Activated T-cell treated with anti-CD3 and anti-CD28 coated beads for 48 hours (primary cell): Measurements from ENCODE around the gene OAT.

Source experiments
- DNase-seq: peaks from one replicate; pipeline ENCODE4 v3.0.0-alpha.2; 2020; ENCODE audit warnings: low read depth

The OAT gene

DNA sequence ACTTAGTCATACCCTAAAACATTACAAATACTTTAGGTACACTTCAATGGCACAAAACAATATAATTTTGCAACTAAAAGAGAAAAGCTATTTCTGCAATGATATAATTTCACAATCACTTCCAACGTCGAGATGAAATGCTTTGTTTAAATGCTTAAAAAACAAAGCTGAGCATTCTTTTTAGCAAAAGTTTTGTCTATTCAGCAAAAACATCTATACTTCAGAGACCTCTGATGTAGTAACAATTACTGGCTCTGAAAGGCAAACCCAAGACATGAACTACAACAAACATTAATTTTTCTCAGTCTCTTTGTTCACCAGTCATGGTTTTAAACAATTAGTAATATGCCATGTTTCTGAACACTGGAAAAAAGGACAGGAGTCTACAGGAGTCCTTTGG is 16.4 kb downstream of the OAT start:
- DNase-seq = no peak

DNA sequence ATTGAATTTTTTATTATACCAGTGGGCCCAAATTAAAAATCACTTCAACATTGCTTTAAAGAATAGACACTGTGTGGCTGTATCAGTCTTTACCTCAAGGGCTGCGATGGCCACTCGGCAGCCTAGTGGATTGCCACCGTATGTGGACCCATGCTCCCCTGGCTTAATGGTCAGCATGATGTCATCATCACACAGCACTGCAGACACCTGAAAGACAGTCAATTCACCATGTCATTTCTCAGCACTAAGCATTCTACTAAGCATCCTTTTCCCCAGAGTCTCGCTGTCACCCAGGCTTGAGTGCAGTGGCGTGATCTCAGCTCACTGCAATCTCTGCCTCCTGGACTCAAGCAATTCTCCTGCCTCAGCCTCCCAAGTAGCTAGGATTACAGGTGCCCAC is 17.1 kb downstream of the OAT start:
- no peak for DNase-seq

DNA sequence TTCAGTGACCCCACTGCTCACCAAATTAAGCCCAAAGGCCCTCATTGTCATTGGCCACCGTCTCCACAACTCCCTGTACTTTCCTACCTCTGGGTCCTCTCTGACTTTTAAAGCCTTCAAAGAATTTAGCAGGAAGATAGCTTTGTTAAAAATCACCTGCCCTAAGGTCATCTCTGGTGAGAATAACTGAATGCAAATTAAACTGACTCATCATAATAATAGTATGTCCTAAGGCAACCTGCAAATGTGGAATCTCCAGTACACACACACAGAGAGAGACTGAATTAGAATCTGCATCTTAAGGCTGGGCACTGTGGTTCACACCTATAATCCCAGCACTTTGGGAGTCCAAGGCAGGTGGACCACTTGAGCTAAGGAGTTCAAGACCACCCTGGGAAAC is 24.1 kb downstream of the OAT start:
- DNase-seq = no peak

DNA sequence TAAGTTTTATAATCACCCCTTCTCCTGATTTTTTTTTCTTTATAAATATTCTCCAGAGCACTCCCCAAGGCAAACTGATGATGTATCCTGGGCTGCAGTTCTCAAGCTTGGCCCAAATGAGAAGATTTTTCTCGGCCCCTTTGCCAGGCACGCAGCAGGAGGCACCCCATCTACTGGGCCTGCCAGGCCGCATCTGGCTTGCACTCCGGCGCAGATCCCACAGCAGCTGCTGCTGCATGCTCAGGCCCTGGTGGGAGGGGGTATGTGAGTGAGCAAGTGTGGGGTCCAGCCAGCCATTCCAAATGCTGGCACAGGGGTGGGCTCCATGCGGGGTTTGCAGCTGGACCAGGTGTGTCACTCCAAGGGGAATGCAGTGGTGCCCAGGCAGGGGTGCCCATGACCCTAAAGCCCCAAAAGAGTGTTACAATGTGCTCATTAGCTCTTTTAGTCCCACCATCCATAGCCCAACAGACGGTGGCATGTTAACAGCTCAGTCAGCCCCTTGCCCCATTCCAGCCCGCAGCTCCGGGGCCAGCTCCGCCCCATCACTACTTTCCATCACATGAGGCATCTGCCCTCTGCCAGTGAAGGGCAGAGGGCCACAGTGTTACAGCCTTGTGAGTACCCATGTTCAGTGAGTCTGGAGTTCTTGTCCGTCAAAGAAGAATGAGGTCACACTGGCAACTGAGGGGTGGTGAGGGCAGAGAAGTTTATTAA is 25.9 kb downstream of the OAT start:
- DNase-seq = no peak

DNA sequence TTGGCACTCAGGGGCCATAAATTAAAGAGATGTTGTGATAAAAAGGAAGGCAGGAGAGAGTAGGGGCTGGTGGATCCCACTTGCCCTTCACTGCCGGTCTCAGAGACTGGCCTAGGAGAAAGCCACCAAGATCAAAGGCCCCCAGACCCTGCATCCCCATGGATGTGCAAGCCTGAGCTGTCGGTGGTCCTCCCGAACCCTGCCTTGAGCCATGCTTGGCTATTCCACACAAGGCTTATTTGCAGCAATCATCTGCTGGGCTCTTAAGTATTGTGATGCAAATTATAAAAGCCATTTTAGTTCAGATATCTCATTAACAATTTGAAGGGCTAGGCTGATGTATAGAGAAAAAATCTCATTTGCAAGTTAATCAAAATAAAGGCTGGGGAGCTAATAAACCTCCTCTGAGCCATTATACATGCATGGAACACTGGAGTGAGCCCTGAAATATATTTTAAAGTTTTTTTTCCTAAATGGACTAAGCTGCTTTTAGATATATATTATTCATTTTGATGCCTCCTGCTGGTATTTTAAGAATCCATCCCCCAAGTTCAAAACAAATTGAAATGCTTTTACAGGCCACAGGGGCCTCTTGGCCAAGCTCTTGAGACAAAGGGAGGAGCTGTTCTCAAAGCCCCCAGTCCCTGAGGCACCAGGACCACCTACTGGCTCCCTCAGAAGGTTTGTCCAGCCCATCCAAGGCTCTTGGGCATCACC is 28.1 kb downstream of the OAT start:
- DNase-seq = no peak

DNA sequence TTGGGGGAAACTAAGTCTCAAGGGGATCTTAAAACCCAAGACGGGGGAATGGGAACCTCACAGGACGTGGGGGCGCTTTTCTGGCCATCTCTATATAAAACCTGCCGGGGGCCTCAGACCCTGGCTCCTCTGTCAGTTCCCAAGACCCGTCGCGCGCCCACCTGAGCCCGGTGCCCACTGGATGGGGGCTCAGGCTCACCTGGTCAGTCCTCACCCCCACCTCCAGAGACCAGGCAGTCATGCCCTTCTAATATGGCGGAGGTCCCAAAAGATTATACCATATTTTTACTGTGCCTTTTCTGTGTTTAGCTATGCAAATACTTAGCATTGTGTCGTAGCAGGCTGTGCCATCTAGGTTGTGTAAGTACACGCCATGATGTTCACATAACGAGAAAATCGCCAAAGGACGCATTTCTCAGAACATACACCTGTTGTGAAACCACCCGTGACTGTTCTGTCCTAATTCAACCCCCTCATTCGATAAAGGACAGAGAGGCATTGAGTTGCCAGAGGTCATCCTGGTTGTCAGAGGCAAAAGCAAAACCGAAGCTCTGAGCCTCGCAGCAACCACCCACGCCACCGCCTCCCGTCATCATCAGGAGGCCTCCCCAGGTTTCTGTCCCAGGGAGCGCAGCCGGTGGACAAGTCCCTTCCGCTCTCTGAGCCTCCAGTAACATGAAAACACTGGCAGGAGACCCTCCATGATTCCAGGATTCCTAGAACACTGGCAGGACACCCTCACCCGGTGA is 28.9 kb downstream of the OAT start:
- no peak for DNase-seq

DNA sequence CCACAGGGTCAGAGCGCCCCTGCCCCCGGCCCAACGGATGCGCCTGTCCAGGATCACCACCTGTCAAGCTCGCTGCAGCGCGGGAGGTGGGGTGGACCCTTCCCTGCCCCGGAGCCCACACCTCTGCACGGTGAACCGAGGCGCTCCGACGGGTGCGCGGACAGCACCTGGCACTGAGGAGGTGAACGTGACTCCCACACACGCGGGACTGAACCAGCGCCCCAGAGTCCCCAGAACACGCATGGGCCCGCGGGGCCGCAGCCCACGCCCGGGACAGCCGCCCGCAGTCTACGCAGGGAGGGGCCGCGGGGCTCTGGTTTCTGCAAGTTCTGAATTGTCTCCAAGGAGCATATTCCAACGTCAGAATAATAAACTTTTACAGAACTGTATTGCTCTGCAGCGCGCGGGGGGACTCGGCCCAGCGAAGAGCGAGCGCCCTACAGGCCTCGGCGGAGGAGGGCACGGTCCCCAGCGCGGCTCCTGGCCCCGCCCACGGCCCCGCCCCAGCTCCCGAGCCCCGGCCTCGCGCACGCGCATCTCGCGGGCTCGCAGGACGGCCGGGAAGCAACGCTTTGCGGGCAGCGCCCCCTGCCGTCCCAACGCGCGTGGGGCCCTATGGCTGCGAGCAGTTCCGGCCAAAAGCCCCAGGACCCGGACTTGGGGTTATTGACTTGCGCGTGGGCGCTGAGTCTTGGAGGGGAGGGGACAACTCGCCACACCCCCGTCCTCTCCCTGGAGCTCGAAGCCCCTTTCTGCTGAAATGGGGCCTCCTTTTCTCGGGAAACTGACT is 29.7 kb downstream of the OAT start:
- DNase-seq = peak; percentile 96

DNA sequence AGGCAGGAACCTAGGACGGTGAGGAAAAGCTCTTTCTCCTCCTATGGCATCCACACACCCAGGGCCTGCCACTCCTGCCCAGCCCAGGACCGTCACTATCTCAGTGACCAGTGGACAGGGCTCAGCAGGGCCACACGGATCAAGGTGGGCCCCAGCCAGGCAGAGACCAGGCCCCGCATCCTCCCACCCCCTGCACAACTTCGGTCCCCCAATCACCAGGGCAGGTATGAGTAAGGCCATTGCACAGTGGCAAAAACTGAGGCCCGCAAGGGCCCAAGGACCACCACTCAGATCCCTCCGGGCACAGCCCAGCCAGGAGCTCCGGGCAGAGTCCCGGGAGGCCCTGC is 30.3 kb downstream of the OAT start:
- no peak for DNase-seq

DNA sequence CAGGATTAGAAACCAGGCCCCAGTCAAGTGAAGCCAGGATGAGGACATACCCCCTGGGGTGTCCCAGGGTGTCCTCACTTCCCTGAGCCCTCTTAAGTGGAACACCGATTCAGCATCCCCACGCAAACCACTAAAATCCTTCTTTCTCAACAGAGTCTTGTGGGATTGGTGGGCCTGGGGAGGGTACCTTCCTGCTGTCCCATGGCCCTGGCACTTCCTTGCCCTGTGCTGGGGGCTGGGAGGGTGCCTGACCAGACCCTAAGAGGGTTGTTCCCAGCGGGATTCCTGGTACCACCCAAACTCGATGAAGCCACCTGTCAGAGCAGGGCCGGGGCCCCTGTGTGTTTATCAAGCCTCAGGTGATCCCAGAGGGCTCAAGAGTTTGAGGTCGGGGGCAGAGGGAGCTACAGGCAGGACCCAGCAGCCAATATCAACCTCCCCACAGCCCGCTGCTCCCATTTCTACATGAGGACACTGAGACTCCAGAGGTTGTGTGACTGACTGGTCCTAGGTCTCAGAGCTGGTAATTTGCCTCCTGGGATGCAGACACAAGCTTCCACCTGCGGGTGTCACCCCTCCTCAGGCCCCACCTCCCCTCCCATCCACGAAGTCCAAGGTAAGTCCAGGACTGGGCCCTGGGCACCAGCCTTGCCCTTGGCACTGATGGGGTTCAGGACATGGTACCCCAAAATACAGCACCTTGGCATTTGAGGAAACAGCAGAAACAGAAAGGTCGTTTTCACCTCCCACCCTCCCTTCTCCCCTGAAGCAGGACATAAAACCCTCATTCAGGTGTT is 31.4 kb downstream of the OAT start:
- no peak for DNase-seq

DNA sequence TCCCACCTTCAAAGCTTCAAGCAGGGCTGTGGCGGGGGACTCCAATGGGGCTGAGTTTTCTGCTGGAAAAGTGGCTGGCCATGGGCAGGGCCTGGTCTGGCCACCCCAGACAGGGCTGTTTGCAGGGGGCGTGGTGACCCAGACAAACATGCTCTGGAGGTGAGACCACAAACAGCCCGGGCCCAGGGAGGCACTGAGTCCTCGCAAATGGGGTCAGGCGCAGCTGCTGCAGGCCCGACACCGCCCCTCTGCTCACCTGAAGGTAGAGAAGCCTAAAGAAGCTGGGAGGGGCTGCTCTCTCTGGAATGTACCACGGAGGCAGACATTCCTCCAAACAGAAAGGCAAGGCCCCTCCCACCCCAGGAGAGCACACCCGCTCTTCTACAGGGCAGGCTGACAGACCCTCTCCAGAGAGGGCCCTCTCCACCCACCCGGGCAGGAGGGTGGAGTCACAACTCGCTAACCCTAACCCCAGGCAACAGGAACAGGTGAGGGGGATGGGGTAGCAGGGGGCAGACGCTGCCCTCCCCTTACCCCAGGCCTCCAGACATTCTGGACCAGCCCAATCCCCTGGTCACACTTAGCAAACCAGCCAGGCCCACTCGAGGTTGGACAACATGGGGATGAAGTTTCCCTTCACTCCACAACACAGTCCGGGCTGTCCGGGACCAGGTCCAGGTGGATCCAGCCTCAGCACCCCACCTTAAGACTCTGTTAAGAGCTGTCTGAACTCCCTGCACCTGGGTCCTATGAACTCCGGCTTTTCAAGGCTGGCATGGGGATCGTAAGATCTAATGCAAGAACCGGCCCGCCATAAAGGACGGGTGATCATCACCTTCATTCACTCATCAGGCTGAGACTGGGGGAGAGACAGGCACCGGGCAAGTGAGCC is 32.3 kb downstream of the OAT start:
- no peak for DNase-seq

DNA sequence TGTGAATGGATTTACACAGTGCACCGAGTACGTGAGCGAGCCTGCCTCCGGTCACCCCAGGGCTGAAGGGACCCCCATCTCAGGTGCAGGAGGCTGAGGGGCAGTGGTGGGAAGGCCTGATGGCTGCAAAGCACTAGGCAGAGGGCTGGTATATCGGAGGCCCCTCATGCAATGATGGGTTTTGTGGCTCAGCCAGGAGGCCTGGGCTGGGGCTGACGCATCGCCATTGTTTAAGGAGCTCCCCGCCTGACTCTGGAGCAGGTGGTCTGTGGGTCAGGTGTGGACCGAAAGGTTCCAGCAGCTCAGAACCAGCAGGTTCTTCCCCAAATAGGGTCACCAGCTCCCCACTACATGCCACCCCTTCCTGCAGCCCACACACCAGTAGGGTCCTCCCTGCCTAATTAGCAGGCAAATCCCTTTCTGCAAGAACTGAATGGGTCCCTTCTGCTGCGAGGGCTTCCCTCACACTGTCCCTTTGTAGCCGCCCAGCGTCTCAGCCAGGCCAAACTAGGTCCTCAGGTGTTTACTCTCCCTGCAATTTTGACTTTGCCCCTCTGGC is 33.0 kb downstream of the OAT start:
- no peak for DNase-seq

DNA sequence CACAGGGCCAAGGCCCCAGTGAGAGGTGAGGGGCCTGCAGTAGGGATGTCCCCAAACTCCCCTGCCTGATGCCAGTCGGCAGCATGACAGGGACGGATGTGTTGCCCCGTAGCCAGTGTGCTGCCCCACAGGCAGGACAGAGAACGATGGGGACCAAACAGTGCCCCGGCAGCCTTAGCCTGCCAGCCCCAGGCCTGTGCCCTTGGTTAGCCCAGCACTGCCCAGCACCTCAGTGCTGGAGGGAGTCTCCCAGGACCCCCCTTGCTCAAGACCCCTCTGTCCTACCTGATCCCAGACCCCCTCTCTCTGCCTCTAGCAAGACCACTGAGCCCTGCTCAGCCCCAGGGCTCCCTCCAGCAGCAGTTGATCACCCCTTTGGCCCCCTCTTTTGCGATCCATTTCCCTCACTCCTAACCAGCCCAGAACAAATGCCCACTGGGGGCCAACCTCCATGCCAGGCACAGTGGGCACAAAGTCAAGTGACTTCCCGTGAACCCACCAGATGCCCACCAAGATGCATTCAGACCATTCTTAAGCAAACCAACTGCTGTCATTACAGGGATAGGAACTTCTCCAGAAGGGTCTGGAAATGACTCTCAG is 34.0 kb downstream of the OAT start:
- DNase-seq = no peak

DNA sequence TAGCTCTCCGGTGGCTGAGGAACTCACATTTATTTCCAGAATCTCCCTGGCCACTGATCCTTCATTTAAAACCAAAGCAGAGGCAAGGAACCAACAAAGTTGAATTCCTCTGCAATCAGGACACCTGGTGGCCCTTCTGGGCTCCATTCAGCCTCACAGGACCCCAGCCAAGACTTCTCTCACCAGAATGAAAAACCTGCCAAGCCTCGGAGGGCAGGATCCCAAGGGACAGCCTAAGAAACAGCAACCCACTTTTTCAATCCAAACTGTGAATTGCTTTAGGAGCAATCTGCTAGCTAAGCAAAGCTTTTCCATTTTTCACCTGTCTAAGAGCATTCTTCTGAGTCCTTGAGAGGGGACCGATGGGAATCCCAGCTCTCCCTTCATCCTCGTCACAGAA is 34.6 kb downstream of the OAT start:
- no peak for DNase-seq

DNA sequence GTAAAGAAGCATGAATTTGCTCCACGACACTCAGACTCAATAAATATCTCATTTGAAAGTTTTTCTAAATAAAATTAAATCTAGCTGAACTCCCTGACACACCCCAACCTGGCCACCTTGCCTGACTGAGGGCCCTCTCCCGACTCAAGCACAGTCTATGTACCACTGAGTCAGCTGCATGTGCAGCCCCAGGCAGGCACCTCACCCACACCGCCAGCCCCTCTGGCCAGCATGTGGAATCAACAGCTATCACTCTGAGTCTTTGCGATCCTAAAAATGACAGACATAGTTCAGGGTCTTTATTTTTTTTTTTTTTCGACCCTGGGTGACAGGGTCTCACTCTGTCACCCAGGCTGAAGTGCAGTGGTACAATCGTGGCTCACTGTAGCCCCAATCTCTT is 35.2 kb downstream of the OAT start:
- no peak for DNase-seq

DNA sequence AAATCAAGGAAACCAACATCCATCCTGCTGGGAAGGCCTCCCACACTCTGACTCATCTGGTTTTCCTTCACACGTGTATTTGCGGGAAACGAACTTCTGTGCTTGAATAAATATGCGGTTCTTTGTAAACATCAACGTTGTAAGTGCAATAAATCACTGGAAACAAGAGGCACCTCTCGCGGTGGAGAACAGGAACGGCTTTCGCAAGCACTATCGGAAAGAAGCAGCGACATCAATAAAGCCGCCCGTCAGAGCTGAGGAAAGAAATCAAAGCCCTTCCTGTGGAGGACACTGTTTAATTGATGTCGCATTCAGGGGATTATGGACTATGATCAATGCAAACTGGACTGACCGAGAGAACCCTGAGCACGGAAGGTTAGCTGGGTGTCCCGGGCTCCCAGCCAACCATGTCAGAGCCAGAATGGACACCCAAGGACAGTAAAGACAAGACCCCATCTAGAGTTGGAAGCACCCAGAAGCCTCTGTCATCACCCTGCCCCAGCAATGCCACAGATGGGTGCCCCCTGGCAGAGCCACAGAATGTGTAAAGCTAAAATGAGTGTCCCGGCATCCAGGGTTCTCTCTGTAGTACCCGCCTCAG is 37.6 kb downstream of the OAT start:
- DNase-seq = no peak

DNA sequence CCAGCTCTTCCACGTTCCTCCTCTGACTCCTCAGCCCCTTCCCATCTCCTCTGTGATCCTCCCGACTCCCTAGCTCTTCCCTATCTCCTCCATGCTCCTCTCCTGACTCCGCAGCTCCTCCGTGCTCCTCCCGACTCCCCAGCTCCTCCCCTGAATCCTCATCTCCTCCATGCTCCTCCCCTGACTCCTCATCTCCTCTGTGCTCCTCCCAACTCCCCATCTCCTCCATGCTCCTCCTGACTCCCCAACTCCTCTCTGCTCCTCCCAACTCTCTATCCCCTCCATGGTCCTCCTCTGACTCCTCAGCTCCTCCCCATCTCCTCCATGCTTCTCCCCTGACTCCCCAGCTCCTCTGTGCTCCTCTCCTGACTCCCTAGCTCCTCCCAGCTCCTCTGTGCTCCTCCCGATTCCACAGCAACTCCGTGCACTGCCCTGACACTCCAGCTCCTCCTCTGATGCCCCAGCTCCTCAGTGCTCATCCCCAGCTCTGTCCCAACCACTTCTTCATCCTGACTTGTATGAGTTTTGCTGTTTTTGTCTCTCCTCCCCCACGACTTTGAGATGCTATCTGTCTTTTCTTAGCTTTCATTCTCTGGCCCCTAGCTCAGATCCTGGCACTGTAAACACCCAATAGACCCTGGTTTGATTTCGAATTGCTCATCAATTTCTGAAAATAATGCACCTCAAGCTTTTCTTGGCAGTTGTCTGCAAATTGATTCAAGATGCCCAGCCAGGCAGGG is 38.3 kb downstream of the OAT start:
- no peak for DNase-seq

DNA sequence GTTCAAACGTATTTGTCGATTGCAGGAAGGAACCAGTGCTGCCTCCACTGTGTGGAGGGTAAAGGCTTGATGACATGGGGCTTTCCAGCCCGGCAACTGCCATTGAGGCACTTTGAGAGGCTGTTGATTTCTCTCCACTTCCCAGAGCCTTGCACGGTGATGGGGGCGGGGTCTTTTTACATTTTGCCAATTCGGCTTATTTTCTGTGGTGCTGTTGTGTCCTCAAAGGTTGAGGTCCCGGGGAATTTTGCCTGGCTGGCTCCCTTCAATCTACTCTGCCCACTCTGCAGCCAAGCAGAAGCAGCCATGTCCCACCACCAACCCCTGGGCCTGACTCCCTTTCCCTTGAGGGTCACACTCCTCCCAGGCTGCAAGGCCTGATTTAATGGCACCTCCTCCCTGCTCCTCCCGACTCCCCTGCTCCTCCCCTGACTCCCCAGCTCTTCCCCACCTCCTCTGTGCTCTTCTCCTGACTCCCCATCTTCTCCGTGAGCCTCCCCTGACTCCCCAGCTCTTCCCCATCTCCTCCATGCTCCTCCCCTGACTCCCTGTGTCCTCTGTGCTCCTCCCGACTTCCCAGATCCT is 39.0 kb downstream of the OAT start:
- no peak for DNase-seq

DNA sequence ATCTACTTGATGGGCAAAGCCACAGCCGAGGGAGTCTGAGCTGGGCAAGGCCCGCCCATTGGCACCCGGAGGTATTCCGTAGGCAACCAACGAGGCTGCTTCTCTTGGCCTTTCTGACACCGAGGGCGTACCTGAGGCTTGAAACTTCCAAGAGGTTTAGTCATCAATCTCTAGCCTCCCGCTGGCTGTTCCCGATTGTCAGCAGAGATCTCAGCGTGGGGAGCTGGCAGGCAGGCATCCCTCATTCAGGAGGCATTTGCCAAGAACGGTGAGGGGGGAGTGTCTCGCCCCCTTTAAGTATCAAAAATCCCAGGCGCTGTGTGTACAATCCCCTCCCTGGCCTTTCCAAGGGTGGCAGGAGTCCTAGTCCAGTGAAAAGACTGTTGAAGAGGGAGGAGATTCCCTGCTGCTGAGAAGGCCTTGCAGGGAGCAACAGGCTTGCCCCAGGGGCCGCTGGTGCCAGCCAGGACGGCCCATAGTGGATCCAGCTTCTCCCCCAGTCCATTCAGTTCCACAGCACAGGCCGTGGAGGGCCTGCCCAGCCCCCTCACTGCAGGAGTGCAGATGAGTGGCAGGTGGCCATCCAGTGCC is 39.7 kb downstream of the OAT start:
- no peak for DNase-seq
